HG03520 (cell line): ENCODE data around the gene PCDHB15.
"Not testable (repeated sequence)": the region's sequence is repeated elsewhere in the genome, so short reads cannot be mapped to it uniquely, and the experiment has no call there.

Experiments used
- ATAC-seq: cut with Tn5 transposase; IDR thresholded peaks from one replicate; pipeline ENCODE4 v1.9.1; 2021; ENCODE audit warnings: mild to moderate bottlenecking, moderate library complexity; ENCODE audit not compliant: unreplicated experiment

PCDHB15 gene

GRCh38 chr5:141245250-141245717 is at the start of gene PCDHB15:
PCDHB15 (plus strand) TSS chr5:141245395; CDS start chr5:141245579, 184 bp downstream.
- ATAC-seq: no peak

GRCh38 chr5:141196363-141196762 is 48.8 kb upstream of the PCDHB15 start:
- ATAC-seq: no peak

GRCh38 chr5:141199359-141200235 is 45.6 kb upstream of the PCDHB15 start, which contains the start of gene PCDHB11:
PCDHB11 (plus strand) TSS chr5:141199627; CDS start chr5:141199775, 148 bp downstream.
- no peak for ATAC-seq

GRCh38 chr5:141201126-141201525 is 44.1 kb upstream of the PCDHB15 start:
- not testable (repeated sequence) for ATAC-seq

GRCh38 chr5:141201646-141202045 is 43.5 kb upstream of the PCDHB15 start:
- ATAC-seq: not testable (repeated sequence)

- no peak for ATAC-seq
Measured at GRCh38 chr5:141208478-141208877, 36.7 kb upstream of the PCDHB15 start, which contains the start of gene PCDHB12. PCDHB12 (plus strand) TSS chr5:141208719; CDS start chr5:141208908, 189 bp downstream.

- not testable (repeated sequence) for ATAC-seq
Measured at GRCh38 chr5:141210281-141210680, 34.9 kb upstream of the PCDHB15 start.

GRCh38 chr5:141210849-141211248 is 34.3 kb upstream of the PCDHB15 start:
- ATAC-seq: not testable (repeated sequence)

GRCh38 chr5:141213656-141214339 is 31.4 kb upstream of the PCDHB15 start, which contains the start of gene PCDHB13:
PCDHB13 (plus strand) TSS chr5:141213919; CDS start chr5:141214124, 205 bp downstream.
- ATAC-seq: not testable (repeated sequence)

- ATAC-seq: not testable (repeated sequence)
Measured at GRCh38 chr5:141214583-141214982, 30.6 kb upstream of the PCDHB15 start.

GRCh38 chr5:141215504-141215903 is 29.7 kb upstream of the PCDHB15 start:
- not testable (repeated sequence) for ATAC-seq

GRCh38 chr5:141216035-141216434 is 29.2 kb upstream of the PCDHB15 start:
- ATAC-seq: not testable (repeated sequence)

GRCh38 chr5:141223112-141223783 is 21.9 kb upstream of the PCDHB15 start, which contains the start of gene PCDHB14:
PCDHB14 (plus strand) TSS chr5:141223343; CDS start chr5:141223506, 163 bp downstream.
- no peak for ATAC-seq

GRCh38 chr5:141224844-141225243 is 20.4 kb upstream of the PCDHB15 start:
- ATAC-seq: not testable (repeated sequence)

GRCh38 chr5:141225421-141225820 is 19.8 kb upstream of the PCDHB15 start:
- not testable (repeated sequence) for ATAC-seq

- ATAC-seq: no peak
Measured at GRCh38 chr5:141234109-141234667, 11.0 kb upstream of the PCDHB15 start.

GRCh38 chr5:141235922-141236321 is 9.3 kb upstream of the PCDHB15 start:
- not testable (repeated sequence) for ATAC-seq

- no peak for ATAC-seq
Measured at GRCh38 chr5:141236516-141237313, 8.5 kb upstream of the PCDHB15 start.

GRCh38 chr5:141241496-141241895 is 3.7 kb upstream of the PCDHB15 start:
- no peak for ATAC-seq
